H1 (cell line): Measurements from ENCODE around the gene RAET1L. TPM values are rescaled to one million over a fixed set of nuclear protein-coding genes. Genes with fewer than 3 reads are reported as not detected.
A peak's percentile ranks its signal among the peaks of the same experiment; 100 is the strongest.

ENCODE experiments used
- CTCF ChIA-PET: fragments of 300-600 bp; sonication (Branson Sonifier 250); formaldehyde crosslinking; loops from one replicate; lab custom pipeline; 2021; ENCODE audit not compliant: partially characterized antibody; lab: Charles Lee
- POLR2A ChIA-PET: fragments of 300-600 bp; sonication (Branson Sonifier 250); formaldehyde crosslinking; loops from one replicate; lab custom pipeline; 2021; ENCODE audit warnings: inconsistent platforms; ENCODE audit not compliant: partially characterized antibody; lab: Charles Lee
- DNase-seq, 2 experiments: peaks; one replicate each; pipeline versions ENCODE4 v3.0.0 to v3.0.0-alpha.2; 2010 to 2022; ENCODE audit warnings: low spot score in 2 of 2, low read depth in 1 of 2, mixed read lengths in 1 of 2
- FAIRE-seq: peaks from 2 replicates; lab custom pipeline; 2011; peaks lifted over from hg19 to GRCh38; lab: Jason Lieb, UNC
- H2AFZ ChIP-seq: 2 replicates; pipeline ENCODE4 v1.8.1; 2012; ENCODE audit warnings: low read length, inconsistent platforms
- H2AK5ac ChIP-seq: 2 replicates; pipeline ENCODE4 v1.6.1; 2013; ENCODE audit warnings: low read depth, low read length
- H2BK120ac ChIP-seq: replicated peaks from 2 replicates; pipeline ENCODE3; 2013; ENCODE audit warnings: low read depth, low read length, inconsistent platforms
- H2BK12ac ChIP-seq: 2 replicates; pipeline ENCODE4 v1.6.1; 2013; ENCODE audit warnings: low read depth, low read length
- H2BK15ac ChIP-seq: 2 replicates; pipeline ENCODE4 v1.6.1; 2013; ENCODE audit warnings: low read length
- H2BK20ac ChIP-seq: 2 replicates; pipeline ENCODE4 v1.6.1; 2013; ENCODE audit warnings: low read length
- H2BK5ac ChIP-seq: 2 replicates; pipeline ENCODE4 v1.6.1; 2013; ENCODE audit warnings: low read depth, low read length
- H3K14ac ChIP-seq: 2 replicates; pipeline ENCODE4 v1.6.1; 2013; ENCODE audit warnings: inconsistent platforms; ENCODE audit not compliant: insufficient read length
- H3K18ac ChIP-seq: 2 replicates; pipeline ENCODE4 v1.6.1; 2013; ENCODE audit warnings: low read length; ENCODE audit errors: extremely low read depth
- H3K23ac ChIP-seq: 2 replicates; pipeline ENCODE4 v1.6.1; 2013; ENCODE audit warnings: inconsistent platforms; ENCODE audit not compliant: insufficient read length
- H3K23me2 ChIP-seq: 2 replicates; pipeline ENCODE4 v1.6.1; 2013; ENCODE audit warnings: low read depth, low read length
- H3K27ac ChIP-seq: 2 replicates; pipeline ENCODE4 v1.6.1; 2011; ENCODE audit warnings: low read depth, low read length, inconsistent platforms
- H3K27me3 ChIP-seq, 4 experiments: replicated peaks in 1 of 4; 1 replicate in 1 of 4; 2 replicates in 3 of 4; pipeline versions ENCODE4 v1.6.1 to v1.8.1; 2011 to 2013; ENCODE audit warnings: low read length in 3 of 4, mild to moderate bottlenecking in 3 of 4, inconsistent platforms in 2 of 4, mixed read lengths in 2 of 4, moderate library complexity in 1 of 4; ENCODE audit not compliant: control insufficient read depth in 3 of 4, insufficient read depth in 3 of 4; ENCODE audit errors: extremely low read depth in 1 of 4
- H3K36me3 ChIP-seq, 4 experiments: 2 replicates each; pipeline versions ENCODE4 v1.6.1 to v1.8.1; 2011 to 2013; ENCODE audit warnings: mild to moderate bottlenecking in 4 of 4, low read length in 3 of 4, moderate library complexity in 2 of 4, control low read depth in 1 of 4, inconsistent platforms in 1 of 4; ENCODE audit not compliant: insufficient read depth in 4 of 4, control insufficient read depth in 2 of 4
- H3K4ac ChIP-seq: replicated peaks from 2 replicates; pipeline ENCODE3; 2013; ENCODE audit warnings: low read length, low read depth, mixed read lengths, inconsistent platforms; ENCODE audit not compliant: insufficient read length
- H3K4me1 ChIP-seq, 4 experiments: replicated peaks in 1 of 4; 1 replicate in 1 of 4; 2 replicates in 3 of 4; pipeline versions ENCODE4 v1.6.1 to v1.8.1; 2011 to 2013; ENCODE audit warnings: low read length in 3 of 4, inconsistent platforms in 2 of 4, mixed read lengths in 1 of 4; ENCODE audit not compliant: insufficient read depth in 4 of 4, control insufficient read depth in 3 of 4
- H3K4me2 ChIP-seq, 2 experiments: 2 replicates each; pipeline versions ENCODE4 v1.6.1 to v1.8.1; 2011 to 2013; ENCODE audit warnings: low read depth in 2 of 2, low read length in 2 of 2, control low read depth in 1 of 2, inconsistent platforms in 1 of 2, mild to moderate bottlenecking in 1 of 2; ENCODE audit not compliant: insufficient read depth in 1 of 2
- H3K4me3 ChIP-seq, 4 experiments: fragments of 200-600, 300-600 bp in 1 of 4; sonication (generic), shearing (Covaris generic), sonication (Bioruptor Twin) in 1 of 4; 2 replicates each; pipeline versions ENCODE4 v1.5.1 to v1.8.1; 2011 to 2016; ENCODE audit warnings: low read length in 4 of 4, low read depth in 3 of 4, control low read depth in 2 of 4, inconsistent platforms in 2 of 4, mild to moderate bottlenecking in 2 of 4, mixed read lengths in 1 of 4, moderate library complexity in 1 of 4; ENCODE audit not compliant: insufficient read depth in 2 of 4; ENCODE audit errors: extremely low read depth in 1 of 4
- H3K56ac ChIP-seq: replicated peaks from 2 replicates; pipeline ENCODE3; 2013; ENCODE audit warnings: low read depth, mild to moderate bottlenecking, mixed read lengths, low read length, inconsistent platforms; ENCODE audit not compliant: insufficient read length
- H3K79me1 ChIP-seq: 2 replicates; pipeline ENCODE4 v1.6.1; 2013; ENCODE audit warnings: low read depth, low read length, control low read depth
- H3K79me2 ChIP-seq, 2 experiments: 2 replicates each; pipeline versions ENCODE4 v1.6.1 to v1.8.1; 2012 to 2013; ENCODE audit warnings: low read length in 2 of 2, mild to moderate bottlenecking in 2 of 2, inconsistent platforms in 1 of 2; ENCODE audit not compliant: insufficient read depth in 2 of 2, control insufficient read depth in 1 of 2
- H3K9ac ChIP-seq, 4 experiments: replicated peaks in 1 of 4; 1 replicate in 1 of 4; 2 replicates in 3 of 4; pipeline versions ENCODE4 v1.6.1 to v1.8.1; 2011 to 2013; ENCODE audit warnings: low read depth in 3 of 4, low read length in 3 of 4, control low read depth in 2 of 4, mild to moderate bottlenecking in 2 of 4, moderate library complexity in 2 of 4, inconsistent platforms in 1 of 4; ENCODE audit errors: extremely low read depth in 1 of 4
- H3K9me3 ChIP-seq, 2 experiments: 2 replicates each; pipeline versions ENCODE4 v1.6.1 to v1.8.1; 2012 to 2013; ENCODE audit warnings: mild to moderate bottlenecking in 2 of 2, moderate library complexity in 2 of 2, control low read depth in 1 of 2, inconsistent platforms in 1 of 2, low read depth in 1 of 2, low read length in 1 of 2, mixed read lengths in 1 of 2; ENCODE audit not compliant: insufficient read depth in 2 of 2
- H4K20me1 ChIP-seq, 2 experiments: replicated peaks in 1 of 2; 2 replicates each; pipeline versions ENCODE3 to v1.8.1; 2011 to 2013; ENCODE audit warnings: inconsistent platforms in 2 of 2, low read length in 2 of 2, mild to moderate bottlenecking in 1 of 2; ENCODE audit not compliant: insufficient read depth in 2 of 2, control insufficient read depth in 1 of 2
- H4K5ac ChIP-seq: 2 replicates; pipeline ENCODE4 v1.6.1; 2013; ENCODE audit warnings: low read length, low read depth, mixed read lengths, inconsistent platforms; ENCODE audit not compliant: insufficient read length
- H4K8ac ChIP-seq: 2 replicates; pipeline ENCODE4 v1.8.0; 2013; ENCODE audit warnings: mild to moderate bottlenecking, moderate library complexity, low read length, inconsistent platforms; ENCODE audit not compliant: insufficient read depth; ENCODE audit errors: extremely low read depth
- H4K91ac ChIP-seq: replicated peaks from 2 replicates; pipeline ENCODE3; 2013; ENCODE audit warnings: low read length, mixed read lengths, inconsistent platforms; ENCODE audit not compliant: insufficient read length
- BACH1 ChIP-seq: IDR thresholded peaks from 2 replicates; pipeline ENCODE4 v1.6.1; 2012; ENCODE audit warnings: low read length, improper control_type of control experiment
- EP300 ChIP-seq, 2 experiments: IDR thresholded peaks; 1 replicate in 1 of 2; 2 replicates in 1 of 2; pipeline ENCODE4 v1.6.1; 2011 to 2012; ENCODE audit warnings: low read depth in 2 of 2, low read length in 2 of 2, mild to moderate bottlenecking in 2 of 2, borderline replicate concordance in 1 of 2, inconsistent platforms in 1 of 2, moderate library complexity in 1 of 2
- FOSL1 ChIP-seq: IDR thresholded peaks from 2 replicates; pipeline ENCODE4 v1.6.1; 2011; ENCODE audit warnings: mild to moderate bottlenecking, low read depth, low read length, moderate library complexity; ENCODE audit not compliant: insufficient read depth
- JUN ChIP-seq: IDR thresholded peaks from 2 replicates; pipeline ENCODE4 v1.6.1; 2011; ENCODE audit warnings: low read depth, mild to moderate bottlenecking, improper control_type of control experiment, low read length
- KDM5A ChIP-seq: fragments of 200-600 bp; IDR thresholded peaks from 2 replicates; pipeline ENCODE4 v1.7.1; 2012; ENCODE audit warnings: mild to moderate bottlenecking, low read length, inconsistent platforms, mixed read lengths
- POLR2AphosphoS5 ChIP-seq: IDR thresholded peaks from 2 replicates; pipeline ENCODE4 v1.6.1; 2011; ENCODE audit warnings: low read depth, low read length
- POU5F1 ChIP-seq: IDR thresholded peaks from 2 replicates; pipeline ENCODE4 v1.6.1; 2011; ENCODE audit warnings: low read depth, mild to moderate bottlenecking, low read length, moderate library complexity
- RAD21 ChIP-seq, 2 experiments: IDR thresholded peaks in 1 of 2; conservative IDR thresholded peaks in 1 of 2; 2 replicates each; pipeline ENCODE4 v1.6.1; 2011; ENCODE audit warnings: low read depth in 2 of 2, low read length in 2 of 2, improper control_type of control experiment in 1 of 2, inconsistent platforms in 1 of 2, mild to moderate bottlenecking in 1 of 2, moderate library complexity in 1 of 2
- RFX5 ChIP-seq: IDR thresholded peaks from 2 replicates; pipeline ENCODE4 v1.6.1; 2011; ENCODE audit warnings: low read depth, low read length, improper control_type of control experiment, borderline replicate concordance
- SRF ChIP-seq: IDR thresholded peaks from 2 replicates; pipeline ENCODE4 v1.6.1; 2011; ENCODE audit warnings: mild to moderate bottlenecking, low read depth, low read length, moderate library complexity
- WGBS, 2 experiments: shearing (Covaris generic) in 1 of 2; methylation state at CpG; one replicate each; pipeline versions ENCODE4 v1.1.6 to v1.1.7; 2013 to 2015; ENCODE audit warnings: low lambda C conversion rate in 2 of 2, mixed read lengths in 2 of 2, inconsistent platforms in 1 of 2, low coverage in 1 of 2, missing lambda C conversion rate in 1 of 2; ENCODE audit not compliant: insufficient replicate concordance in 2 of 2, insufficient coverage in 1 of 2, insufficient read length in 1 of 2; ENCODE audit errors: extremely low coverage in 1 of 2, missing lambda C conversion rate in 1 of 2; 5-methylcytosine and 5-hydroxymethylcytosine counted together
- polyA plus RNA-seq, 7 experiments: library from polyadenylated mRNA; depleted of rRNA in 3 of 7; stranded (reverse) in 5 of 7; unstranded in 2 of 7; fragments of >200 nt in 5 of 7; fragments of 200-250 nt in 2 of 7; gene quantifications; 1 replicate in 5 of 7; 2 replicates in 1 of 7; 4 replicates in 1 of 7; pipeline versions ENCODE4 v1.2.1 to v1.2.3, GENCODE V29; 2011 to 2013; ENCODE audit warnings: missing spikeins in 2 of 7, mixed read lengths in 2 of 7
- total RNA-seq: library from RNA; stranded (reverse); fragmentation: NEBNext Ultra II Directional; extraction: Animal tissue kit (Norgen Biotek cat#: 25700); gene quantifications from 2 replicates; pipeline ENCODE4 v1.2.1, GENCODE V29; 2021
- TF ChIP-seq, protein P1 (sequence below): IDR thresholded peaks from 2 replicates; pipeline ENCODE4 v1.6.1; 2011; ENCODE audit warnings: low read length, improper control_type of control experiment
- TF ChIP-seq, protein P2 (sequence below): IDR thresholded peaks from 2 replicates; pipeline ENCODE4 v1.6.1; 2011; ENCODE audit warnings: low read depth, mild to moderate bottlenecking, low read length; ENCODE audit not compliant: insufficient read depth

The RAET1L gene
- total and polyA plus RNA-seq, 2 of the 8 experiments (the other 6 are each of a cell fraction or from before 2014, with no cell fraction given) = not detected

DNA sequence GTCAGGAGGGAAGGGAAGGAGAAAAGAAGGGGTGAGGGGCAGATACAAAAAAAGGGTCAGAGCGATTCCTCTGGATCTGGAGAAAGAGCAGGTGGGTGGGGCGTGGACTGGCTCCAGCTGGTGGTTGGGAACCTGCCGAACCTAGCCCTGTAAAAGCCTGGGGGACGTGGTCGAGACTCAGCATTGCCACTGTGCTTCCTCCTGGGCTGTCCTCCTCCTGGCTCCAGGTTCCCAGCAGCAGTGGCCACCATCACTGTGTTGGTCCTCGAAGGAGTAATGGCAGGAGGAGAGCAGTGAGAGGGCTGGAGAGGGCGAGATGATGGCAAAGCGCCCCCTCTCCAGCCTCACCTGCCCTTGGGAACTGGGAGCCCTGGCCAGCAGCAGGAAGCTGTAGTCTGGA lies 3.5 kb upstream of the RAET1L start:
- Histone ChIP-seq H2BK20ac (no peak overlapping the region), H2BK15ac (no peak overlapping the region), H2AFZ (no peak overlapping the region), H3K27me3 (peaks cover 7 to 32% (median 22%) of the 10 kb centered on the region in 4 experiments; a peak in 6 of 7 replicates), H3K4me3 (no peak overlapping the region), H3K27ac (no peak overlapping the region), H2BK5ac (no peak overlapping the region), H4K8ac (no peak overlapping the region), H3K4me2 (no peak overlapping the region), H2BK120ac (no peak overlapping the region), H3K79me2 (no peaks in the 10 kb centered on the region), H3K9ac (no peak overlapping the region), H3K23ac (no peak overlapping the region), H3K36me3 (no peaks in the 10 kb centered on the region), H3K9me3 (no peaks in the 10 kb centered on the region), H3K4me1 (peaks cover 0 to 6% (median 1%) of the 10 kb centered on the region in 4 experiments; a peak in 4 of 7 replicates), H4K5ac (no peak overlapping the region), H3K56ac (no peak overlapping the region), H2BK12ac (no peak overlapping the region), H2AK5ac (0 out of 2 replicates have a peak overlapping the region, but pooled peaks have one; percentile 16), H3K18ac (no peak overlapping the region), H3K23me2 (no peaks in the 10 kb centered on the region; the same call in 1 of the 2 replicates), H3K79me1 (no peaks in the 10 kb centered on the region), H3K14ac (no peak overlapping the region), H4K20me1 (no peaks in the 10 kb centered on the region), H4K91ac (no peak overlapping the region), H3K4ac (no peak overlapping the region)
- CTCF ChIA-PET = interaction anchor here (0.8 to 1.3 kb wide), 2 partner anchors 12 to 113 kb away, joined by 3 to 4 read pairs; no protein-coding TSS in a partner anchor
- POLR2A ChIA-PET = no interaction called here
- no peak for DNase-seq
- 85% methylated on average over 8 of the region's 8 CpGs; no CpG with 5 or more reads in 1 of the 2 experiments for WGBS, 2 experiments
- FAIRE-seq = no peak
- TF ChIP-seq JUN = no peak
- TF ChIP-seq, protein P1, sequence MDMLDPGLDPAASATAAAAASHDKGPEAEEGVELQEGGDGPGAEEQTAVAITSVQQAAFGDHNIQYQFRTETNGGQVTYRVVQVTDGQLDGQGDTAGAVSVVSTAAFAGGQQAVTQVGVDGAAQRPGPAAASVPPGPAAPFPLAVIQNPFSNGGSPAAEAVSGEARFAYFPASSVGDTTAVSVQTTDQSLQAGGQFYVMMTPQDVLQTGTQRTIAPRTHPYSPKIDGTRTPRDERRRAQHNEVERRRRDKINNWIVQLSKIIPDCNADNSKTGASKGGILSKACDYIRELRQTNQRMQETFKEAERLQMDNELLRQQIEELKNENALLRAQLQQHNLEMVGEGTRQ = no peak
- TF ChIP-seq FOSL1 = no peak
- TF ChIP-seq KDM5A = no peak
- TF ChIP-seq, protein P2, sequence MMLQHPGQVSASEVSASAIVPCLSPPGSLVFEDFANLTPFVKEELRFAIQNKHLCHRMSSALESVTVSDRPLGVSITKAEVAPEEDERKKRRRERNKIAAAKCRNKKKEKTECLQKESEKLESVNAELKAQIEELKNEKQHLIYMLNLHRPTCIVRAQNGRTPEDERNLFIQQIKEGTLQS = no peak
- no peak for TF ChIP-seq EP300 (IDR thresholded peaks at IDR 0.05; ENCODE audit: borderline replicate concordance in 1 of 2, low read depth in 2 of 2, low read length in 2 of 2)
- no peak for TF ChIP-seq RFX5
- TF ChIP-seq BACH1 = no peak
- TF ChIP-seq RAD21 (IDR thresholded peaks at IDR 0.05 in 1 of 2, conservative IDR thresholded peaks at IDR 0.05 in 1 of 2; ENCODE audit: low read depth in 2 of 2, low read length in 2 of 2) = no peak
- no peak for TF ChIP-seq SRF
- TF ChIP-seq POLR2AphosphoS5 = no peak
- no peak for TF ChIP-seq POU5F1
